GM18909 (cell line): ENCODE data around the gene ZNF674.

Experiments used
- ATAC-seq: cut with Tn5 transposase; IDR thresholded peaks from one replicate; pipeline ENCODE4 v1.9.1; 2021; ENCODE audit warnings: mild to moderate bottlenecking; ENCODE audit not compliant: unreplicated experiment, poor library complexity

ZNF674 gene

DNA sequence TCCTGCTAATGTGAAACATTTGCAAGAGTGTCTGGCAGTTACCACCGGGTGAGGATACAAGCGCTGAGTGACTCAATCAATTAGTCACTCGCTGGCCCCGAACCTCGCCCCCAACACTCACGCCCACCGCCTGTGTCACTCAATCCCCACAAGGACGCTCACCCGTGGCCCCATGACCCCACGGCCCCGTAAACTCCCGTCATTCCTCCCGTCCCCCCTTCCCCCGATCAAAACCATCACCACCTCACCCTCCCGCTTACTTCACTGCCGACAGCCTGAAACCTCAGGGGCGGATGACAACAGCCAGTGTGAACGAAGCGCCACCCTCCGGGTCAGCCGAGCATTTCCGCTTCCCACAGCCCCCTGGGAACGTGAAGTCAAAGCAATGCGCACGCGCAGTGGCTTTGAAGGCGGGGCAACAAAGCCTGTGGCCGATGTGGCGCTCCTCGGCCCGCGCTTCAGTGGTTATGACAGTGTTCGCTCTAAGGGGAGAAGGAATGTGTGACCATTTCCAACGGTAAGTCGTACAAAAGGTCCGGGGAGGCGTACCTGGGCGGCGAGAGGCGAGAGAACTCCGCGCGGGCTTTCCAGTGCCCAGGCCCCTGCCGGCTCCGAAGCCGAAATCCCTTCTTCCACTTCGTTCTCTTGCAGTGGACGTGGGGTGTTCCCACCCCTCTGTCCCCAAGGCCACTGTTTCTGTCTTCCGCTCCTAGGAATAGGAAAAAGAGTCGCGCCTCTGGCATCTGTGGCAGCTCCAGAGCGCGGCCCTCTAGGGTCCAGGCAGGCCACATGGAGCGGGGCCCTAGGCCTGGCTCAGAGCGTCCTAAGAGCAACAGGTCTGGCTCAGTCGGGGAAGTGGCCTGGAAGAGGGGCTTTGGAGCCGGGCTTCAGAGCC, at the start of gene ZNF674:
ZNF674 (minus strand) TSS at position 311 of the 895 bp plus-strand sequence. CDS start 3,334 bp downstream, outside the sequence.
- peak; percentile 85 for ATAC-seq

DNA sequence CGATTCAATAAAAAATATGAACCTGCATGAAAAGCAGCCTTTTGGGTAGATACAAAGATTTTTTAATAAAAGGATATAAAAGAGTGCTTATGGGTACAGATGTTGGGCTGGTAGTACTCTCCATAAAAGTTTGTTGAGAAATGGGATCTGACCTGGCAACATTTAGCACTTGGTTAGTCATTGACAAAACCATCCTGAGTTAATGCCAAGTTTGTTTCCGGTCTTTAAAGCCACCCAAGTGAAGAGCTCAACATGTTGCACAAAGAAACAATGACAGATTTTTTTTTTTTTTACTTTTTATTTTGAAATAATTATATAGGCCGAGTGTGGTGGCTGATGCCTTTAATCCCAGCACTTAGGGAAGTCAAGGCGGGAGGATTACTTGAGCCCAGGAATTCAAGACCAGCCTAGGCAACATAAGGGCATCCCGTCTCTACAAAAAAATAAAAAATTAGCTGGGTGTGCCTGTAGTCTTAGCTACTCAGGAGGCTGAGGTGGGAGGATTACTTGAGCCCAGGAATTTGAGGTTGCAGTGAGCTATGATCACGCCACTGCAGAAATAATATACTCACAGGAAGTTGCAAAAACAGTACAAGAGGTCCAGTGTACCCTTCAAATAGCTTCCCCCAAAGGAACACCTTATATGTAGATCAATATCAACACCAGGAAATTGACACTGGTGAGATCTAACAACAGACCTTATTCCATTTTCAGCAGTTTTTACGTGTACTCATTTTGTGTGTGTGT, 44.9 kb upstream of the ZNF674 start:
- ATAC-seq, result no peak

DNA sequence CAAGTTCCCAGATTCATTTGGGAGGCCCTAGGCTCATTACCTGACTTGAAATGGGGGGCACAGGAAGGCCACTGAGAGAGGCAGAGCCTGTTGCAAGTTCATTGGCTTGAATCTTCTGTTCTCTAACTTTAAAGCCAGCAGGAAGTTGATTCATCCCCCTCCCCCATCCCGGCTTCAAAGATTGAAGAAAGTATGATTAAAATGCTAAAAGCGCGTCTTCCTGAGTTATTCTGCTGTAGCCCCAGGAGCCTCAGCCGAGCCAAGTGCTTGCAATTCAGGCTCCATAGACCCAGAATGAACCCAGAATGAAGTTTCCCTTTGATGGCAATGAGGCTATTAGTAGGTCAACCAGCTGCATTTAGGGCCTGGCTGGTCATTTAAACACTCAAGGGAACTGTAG, 43.0 kb upstream of the ZNF674 start:
- no peak for ATAC-seq

DNA sequence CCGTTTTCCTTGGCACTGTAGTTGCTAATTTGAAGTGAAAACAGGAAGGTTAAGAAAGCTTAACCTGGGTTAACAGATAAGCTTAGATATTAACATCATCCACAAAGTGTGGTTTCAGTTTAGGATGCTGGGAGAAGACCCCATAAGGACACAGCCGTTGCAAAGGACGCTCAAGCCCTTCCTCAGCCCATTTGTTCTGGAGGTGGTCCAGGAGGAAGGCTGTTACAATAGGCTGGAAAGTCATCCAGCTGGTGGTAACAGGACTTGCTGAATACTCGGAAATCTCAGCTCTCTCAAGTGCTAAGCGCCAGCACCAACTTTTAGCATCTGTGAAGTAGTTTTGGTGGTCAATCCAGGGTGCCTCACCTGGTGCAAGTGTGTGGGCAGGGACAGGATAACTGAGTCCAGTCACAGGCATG, 42.5 kb upstream of the ZNF674 start:
- no peak for ATAC-seq

DNA sequence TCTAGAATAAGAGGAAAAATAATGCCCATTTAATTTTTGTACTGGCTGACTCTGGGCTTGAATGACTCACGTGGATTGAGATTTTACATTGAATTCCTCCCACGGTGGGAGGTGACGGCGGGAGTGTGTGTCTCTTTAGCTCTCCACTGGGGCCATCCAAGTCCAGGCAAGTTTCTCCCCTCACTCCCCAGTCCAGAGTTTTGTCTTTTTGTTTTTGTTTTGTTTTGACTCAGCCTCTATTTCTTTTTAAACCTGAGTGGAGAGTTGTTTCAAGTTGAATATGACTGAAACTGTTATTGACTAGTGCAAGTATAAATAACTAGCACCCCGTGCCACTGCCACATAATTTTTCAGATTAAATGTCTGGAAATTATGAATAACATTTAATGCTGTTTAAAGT, 41.9 kb upstream of the ZNF674 start:
- peak; percentile 62 for ATAC-seq

DNA sequence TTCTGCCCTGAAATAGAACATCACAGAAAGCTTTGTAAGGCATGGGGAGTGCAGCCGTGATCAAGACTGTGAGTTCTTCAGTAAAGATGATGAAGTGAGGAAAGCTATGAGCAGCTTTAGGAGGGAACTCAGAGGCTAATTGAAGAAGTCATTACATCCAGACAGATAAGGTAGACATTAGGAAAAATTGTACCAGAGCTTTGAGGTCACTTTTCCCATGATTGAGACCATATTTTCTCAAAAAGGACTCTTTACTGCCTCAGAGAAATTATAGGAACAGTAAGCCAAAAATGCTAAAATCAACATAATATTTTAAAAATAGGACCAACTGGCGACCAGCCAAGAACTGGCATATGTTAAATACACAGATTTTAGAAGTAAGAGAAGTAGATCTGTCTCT, 39.5 kb upstream of the ZNF674 start:
- ATAC-seq, result no peak

DNA sequence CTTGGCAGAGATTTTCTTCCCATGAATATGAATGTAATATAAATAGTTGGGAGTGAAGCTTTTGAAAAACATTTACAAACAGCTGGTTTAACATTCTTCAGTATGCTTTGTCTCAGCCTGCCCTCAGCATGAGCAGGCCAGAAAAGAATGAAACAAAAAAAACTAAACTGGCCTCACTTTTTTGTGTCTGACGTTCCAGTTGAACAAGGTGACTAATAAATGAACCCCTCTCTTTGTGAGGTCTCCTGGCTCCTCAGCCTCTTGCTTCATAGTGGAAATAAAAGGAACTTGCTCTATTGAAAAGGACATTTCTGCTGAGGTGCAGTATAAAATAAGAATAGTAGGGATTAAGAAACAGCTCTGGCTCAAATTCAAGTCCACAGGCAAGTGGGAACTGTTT, 37.7 kb upstream of the ZNF674 start:
- no peak for ATAC-seq

DNA sequence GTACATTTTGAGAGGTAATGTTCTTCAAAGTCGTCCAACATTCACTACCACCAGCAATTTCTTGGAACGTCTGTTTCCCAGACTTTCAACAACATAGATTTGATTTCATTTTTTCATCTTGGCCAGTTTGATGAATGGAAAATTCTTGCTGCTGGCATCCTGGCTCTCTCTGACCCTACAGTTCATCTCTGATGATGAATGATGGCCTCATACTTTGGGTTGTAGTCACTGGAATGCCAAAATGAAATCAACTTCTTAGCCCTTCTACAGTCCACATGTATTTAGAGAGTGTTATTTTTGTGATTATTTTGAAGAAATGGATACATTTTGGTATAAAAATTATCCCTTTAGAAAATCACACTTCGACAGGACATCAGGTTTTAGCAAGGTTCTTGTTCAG, 37.1 kb upstream of the ZNF674 start:
- ATAC-seq, result no peak

DNA sequence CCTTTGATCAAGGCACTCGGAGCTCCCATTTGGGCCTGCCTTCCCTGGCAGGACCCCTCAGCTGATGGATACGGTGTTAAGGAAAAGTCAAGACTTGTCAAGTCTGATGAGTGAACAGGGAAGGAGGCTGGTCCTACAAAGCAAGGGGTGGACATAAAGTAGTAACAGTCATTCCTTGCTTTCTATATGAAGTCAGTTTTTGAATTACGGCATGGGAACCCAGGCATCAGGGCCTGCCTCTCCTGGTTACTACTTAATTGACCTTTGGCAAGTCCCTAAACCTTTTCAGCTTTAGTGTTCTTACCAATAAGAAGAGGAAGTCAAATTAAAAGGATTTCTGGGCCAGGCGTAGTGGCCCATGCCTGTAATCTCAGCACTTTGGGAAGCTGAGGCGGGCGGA, 35.4 kb upstream of the ZNF674 start:
- no peak for ATAC-seq

DNA sequence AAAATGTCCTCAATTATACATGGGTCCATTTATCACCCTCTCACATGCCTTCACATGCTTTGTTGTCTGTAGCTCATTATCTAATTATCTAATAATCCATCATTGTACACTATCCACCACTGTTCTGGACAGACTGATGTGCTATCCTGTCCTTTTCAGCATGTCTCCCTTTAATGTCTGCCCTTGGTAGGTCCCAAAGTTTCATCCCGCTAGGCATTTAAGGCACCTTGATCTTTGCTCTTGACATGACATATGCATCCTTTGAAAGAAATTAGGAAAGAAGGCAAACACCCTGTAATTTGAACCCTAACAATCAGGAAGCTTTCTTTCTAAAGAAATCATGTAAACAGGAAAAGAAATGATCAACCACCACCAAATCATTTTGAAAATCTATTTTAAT, 34.0 kb upstream of the ZNF674 start:
- ATAC-seq, result no peak

DNA sequence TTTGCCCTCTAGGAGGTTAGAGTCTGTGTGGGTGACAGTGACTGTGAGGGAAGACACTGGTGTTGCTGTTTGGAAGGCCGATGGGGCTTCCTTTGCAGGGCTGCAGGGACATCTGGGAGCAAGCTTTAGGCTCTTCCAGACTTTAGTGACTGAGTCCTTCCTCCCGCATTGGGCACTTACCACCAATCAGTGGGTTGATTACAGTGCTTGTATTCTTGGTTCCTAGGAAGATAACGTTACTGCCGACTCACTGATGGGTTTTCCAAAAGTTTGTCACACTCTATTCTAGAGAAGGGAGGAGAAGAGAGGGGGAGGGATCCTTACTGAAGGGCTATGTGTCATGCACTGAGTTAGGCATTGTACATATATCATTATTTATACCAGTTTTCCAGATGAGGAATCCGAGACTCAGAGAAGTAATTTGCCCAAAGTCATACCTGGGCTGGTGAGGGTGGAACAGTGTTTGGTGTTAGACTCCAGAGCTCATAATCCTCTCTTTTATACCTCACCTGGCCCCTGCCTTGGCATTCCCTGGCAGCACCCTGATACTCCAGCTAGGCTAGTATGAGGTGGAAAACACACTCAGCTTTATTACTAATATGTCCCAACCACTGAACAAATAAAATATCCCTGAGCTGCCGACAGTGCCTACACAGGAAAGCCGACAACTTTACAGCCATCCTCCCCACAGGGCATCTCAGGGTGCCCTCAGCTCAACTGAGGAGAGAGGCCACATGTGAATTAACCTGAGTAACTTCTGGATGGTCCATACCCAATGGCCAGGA, 32.2 kb upstream of the ZNF674 start:
- no peak for ATAC-seq

DNA sequence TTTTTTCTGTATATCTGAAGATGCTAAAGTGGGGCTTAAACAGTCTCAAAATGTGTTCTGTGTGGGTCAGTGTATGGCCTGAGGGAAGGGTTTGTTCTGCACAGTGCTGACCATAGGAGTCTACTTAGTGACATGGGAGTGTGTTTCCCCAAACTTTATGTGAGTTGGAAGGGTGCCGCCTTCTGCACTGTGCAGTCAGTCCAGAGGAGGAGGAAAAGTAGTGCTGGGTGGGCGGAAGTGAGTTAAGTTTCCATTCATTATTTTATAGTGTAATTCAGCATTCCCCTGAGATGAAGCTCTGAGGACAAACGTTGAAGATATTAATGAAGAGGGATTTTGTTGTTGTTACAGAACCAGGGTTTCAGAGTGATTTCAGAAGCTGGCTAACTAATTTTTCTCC, 31.2 kb upstream of the ZNF674 start:
- ATAC-seq, result no peak

DNA sequence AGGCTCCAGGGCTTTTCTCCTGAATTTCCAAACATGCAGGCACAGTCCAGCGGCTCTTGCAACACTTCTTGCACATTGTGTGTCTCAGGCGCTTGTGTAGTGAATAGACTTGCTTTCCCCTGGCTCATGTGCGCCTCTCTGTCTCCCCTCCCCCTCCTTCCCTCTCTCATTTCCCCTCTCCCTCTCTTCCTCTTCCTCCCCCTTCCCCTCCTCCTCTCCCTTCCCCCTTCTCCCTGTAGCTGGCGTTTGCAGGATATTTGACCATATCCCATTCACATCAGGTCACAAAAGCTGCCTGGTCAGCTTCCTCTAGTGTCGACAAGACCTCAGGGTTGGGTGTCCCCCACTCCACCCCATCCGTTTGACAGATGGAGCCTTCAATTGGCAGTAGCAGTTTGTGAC, 30.8 kb upstream of the ZNF674 start:
- no peak for ATAC-seq

DNA sequence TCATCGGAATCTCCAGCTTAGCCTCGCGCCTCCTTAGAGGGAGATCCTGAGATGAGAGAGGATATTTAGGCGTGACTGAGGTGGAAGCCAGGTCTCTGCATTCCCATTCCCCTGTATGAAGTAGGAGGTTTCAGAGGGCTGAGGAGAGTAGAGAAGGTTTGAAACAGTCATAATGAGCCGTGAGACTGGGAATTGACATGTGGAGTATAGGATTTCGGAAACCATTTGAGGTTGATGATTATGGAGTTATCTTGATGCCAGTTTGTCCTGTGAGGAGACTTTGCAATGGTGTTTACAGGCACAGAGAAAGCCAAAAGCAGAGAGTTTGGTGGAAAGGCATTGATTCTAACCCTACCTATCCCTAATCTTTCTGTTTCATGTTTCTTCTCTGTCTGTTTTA, 30.4 kb upstream of the ZNF674 start:
- no peak for ATAC-seq

DNA sequence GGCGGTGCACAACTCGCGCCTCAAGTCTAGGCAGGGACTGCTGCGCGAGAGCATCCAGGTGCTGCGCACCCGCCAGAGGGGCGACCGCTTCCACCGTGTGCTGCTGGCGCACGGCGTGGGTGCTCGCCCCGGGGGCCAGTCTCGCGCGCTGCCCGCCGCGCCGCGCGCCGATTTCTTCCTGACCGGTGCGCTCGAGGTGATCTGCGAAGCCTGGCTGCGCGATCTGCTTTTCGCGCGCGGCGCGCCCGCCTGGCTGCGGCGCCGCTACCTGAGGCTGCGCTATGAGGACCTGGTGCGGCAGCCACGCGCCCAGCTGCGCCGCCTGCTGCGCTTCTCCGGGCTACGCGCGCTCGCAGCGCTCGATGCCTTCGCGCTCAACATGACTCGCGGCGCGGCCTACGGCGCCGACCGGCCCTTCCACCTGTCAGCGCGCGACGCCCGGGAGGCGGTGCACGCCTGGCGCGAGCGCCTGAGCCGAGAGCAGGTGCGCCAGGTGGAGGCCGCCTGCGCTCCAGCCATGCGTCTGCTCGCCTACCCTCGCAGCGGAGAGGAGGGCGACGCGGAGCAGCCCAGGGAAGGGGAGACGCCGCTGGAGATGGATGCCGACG, 29.7 kb upstream of the ZNF674 start:
- ATAC-seq, result peak; percentile 2

DNA sequence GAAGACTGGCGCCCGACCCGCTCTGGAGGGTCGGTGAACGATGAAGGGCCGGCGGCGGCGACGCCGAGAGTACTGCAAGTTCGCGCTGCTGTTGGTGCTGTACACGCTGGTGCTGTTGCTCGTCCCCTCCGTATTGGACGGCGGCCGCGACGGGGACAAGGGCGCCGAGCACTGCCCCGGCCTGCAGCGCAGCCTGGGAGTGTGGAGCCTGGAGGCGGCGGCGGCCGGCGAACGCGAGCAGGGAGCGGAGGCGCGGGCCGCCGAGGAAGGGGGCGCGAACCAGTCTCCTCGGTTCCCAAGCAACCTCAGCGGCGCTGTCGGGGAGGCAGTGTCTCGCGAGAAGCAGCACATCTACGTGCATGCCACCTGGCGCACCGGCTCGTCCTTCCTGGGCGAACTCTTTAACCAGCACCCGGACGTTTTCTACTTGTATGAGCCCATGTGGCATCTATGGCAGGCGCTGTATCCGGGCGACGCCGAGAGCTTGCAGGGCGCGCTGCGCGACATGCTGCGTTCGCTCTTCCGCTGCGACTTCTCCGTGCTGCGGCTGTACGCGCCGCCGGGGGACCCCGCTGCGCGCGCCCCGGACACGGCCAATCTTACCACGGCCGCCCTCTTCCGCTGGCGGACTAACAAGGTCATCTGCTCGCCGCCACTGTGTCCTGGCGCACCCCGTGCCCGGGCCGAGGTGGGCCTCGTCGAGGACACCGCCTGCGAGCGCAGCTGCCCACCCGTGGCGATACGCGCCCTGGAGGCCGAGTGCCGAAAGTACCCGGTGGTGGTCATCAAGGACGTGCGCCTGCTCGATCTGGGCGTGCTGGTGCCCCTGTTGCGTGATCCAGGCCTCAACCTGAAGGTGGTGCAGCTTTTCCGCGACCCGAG, 28.9 kb upstream of the ZNF674 start:
- ATAC-seq, result peak; percentile 34

DNA sequence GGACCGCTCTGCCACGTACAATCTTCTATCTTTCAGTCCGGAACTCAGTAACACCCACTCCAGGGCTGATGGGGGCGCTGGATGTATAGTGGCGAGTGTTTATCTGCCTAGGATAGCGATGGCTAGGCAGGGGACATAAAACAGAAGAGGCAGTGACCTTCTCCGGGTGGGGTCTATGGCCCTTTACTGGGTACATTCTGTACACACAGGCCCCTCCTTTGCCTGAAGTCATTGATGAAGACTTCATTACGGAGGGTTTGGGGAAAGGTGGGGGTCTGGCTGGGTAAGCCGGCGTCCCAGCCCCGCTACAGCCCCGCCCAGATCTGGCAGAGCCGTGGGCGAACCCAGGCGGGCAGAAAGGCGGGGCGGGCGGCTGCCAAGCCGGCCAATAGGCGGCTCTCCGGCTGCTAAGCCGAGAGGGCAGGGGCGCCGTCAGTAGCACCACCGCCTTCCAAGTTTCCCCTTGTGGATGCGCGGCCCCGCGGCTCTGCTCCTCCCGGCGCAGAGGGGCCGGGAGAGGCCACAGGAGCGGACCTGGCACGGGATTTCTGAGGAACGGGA, 28.2 kb upstream of the ZNF674 start, which contains the start of gene CHST7:
CHST7 (plus strand) TSS at position 435 of the 561 bp plus-strand sequence. CDS start 167 bp downstream, outside the sequence.
- peak; percentile 56 for ATAC-seq

DNA sequence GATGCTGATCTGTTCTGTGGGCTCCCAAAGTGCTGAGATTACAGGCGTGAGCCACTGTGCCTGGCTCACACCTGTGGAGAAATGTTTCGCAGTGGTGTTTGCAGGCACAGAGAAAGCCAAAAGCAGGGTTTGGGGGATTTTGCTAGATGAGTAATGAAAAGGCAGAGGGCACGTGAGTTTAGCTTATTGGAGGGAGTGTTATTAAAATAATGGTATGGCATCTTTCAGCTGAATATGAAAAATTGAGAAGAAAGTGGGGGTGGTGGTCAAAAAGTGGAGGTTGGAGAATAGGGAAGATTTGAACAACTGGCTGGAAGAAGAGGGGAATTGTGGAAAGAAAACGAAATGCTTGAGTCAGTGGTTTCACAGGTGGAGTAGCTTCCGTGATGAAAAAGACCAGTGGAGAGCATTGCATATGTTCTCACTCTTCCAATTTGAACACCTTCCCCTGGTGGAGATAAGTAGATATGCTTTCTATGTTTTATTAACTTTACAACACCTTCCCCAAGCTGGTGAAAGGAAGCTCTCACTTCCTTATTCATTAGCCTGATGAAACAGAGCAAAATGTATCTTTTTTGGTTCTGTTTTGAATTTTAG, 27.2 kb upstream of the ZNF674 start:
- peak; percentile 44 for ATAC-seq
